DMS153 treated with DMSO at 0.1 percent for 48 hours (cell line): ENCODE results near the gene LRRC27.

Experiments used
- DNase-seq: peaks from one replicate; lab custom pipeline; 2025; ENCODE audit not compliant: unreplicated experiment; lab: John Stamatoyannopoulos, UW

LRRC27 gene

GRCh38 chr10:132355297-132355696 lies 23.3 kb downstream of the LRRC27 start:
- no peak for DNase-seq

- DNase-seq = no peak
These were observed 23.8 kb downstream of the LRRC27 start for GRCh38 chr10:132355754-132356153.

- DNase-seq = no peak
These were observed 24.7 kb downstream of the LRRC27 start for GRCh38 chr10:132356621-132357195.

GRCh38 chr10:132357286-132358058 lies 25.5 kb downstream of the LRRC27 start:
- DNase-seq = no peak

- DNase-seq = no peak
These were observed 27.5 kb downstream of the LRRC27 start for GRCh38 chr10:132359305-132360040.

- DNase-seq = no peak
These were observed 28.9 kb downstream of the LRRC27 start for GRCh38 chr10:132360766-132361447.

GRCh38 chr10:132361581-132362101 lies 29.6 kb downstream of the LRRC27 start:
- DNase-seq = no peak

GRCh38 chr10:132362151-132362611 lies 30.2 kb downstream of the LRRC27 start:
- DNase-seq = no peak

- DNase-seq = no peak
These were observed 31.4 kb downstream of the LRRC27 start for GRCh38 chr10:132363376-132363775.

- DNase-seq = no peak
These were observed 32.1 kb downstream of the LRRC27 start for GRCh38 chr10:132363921-132364593.

GRCh38 chr10:132364594-132364970 lies 32.6 kb downstream of the LRRC27 start:
- DNase-seq = no peak

GRCh38 chr10:132365102-132365501 lies 33.1 kb downstream of the LRRC27 start:
- no peak for DNase-seq

- no peak for DNase-seq
These were observed 34.0 kb downstream of the LRRC27 start for GRCh38 chr10:132366006-132366405.

GRCh38 chr10:132366499-132366898 lies 34.5 kb downstream of the LRRC27 start:
- DNase-seq = no peak

GRCh38 chr10:132368391-132368790 lies 36.4 kb downstream of the LRRC27 start:
- no peak for DNase-seq

GRCh38 chr10:132368881-132369635 lies 37.1 kb downstream of the LRRC27 start:
- DNase-seq = no peak

GRCh38 chr10:132369636-132370185 lies 37.7 kb downstream of the LRRC27 start:
- DNase-seq = no peak

- no peak for DNase-seq
These were observed 38.7 kb downstream of the LRRC27 start for GRCh38 chr10:132370426-132371340.
